DOHH2 (cell line): ENCODE measurements around the gene SNCB.
A peak's percentile ranks its signal among the peaks of the same experiment; 100 is the strongest.

Source experiments
- H3F3A ChIP-seq: fragments of 200-600 bp; sonication (generic), shearing (Covaris generic); 2 replicates; pipeline ENCODE4 v1.6.0; 2016; ENCODE audit warnings: antibody characterized with exemption, mild to moderate bottlenecking; ENCODE audit not compliant: control insufficient read depth, insufficient read depth
- H3K27ac ChIP-seq: fragments of 200-600 bp; sonication (generic); 2 replicates; pipeline ENCODE4 v1.5.1; 2014; ENCODE audit warnings: low read depth, mild to moderate bottlenecking, low read length, moderate library complexity
- H3K27me3 ChIP-seq: fragments of 200-600 bp; sonication (generic); 2 replicates; pipeline ENCODE4 v1.6.1; 2014; ENCODE audit warnings: mild to moderate bottlenecking, low read length, mixed read lengths; ENCODE audit not compliant: control insufficient read depth
- H3K36me3 ChIP-seq: fragments of 200-600 bp; sonication (generic); 2 replicates; pipeline ENCODE4 v1.6.1; 2014; ENCODE audit warnings: mild to moderate bottlenecking, low read length, moderate library complexity, mixed read lengths; ENCODE audit not compliant: control insufficient read depth
- H3K4me1 ChIP-seq: fragments of 200-600 bp; sonication (generic); 2 replicates; pipeline ENCODE4 v1.6.1; 2014; ENCODE audit warnings: mild to moderate bottlenecking, low read length, mixed read lengths; ENCODE audit not compliant: control insufficient read depth
- H3K4me2 ChIP-seq: fragments of 200-600 bp; sonication (generic); 2 replicates; pipeline ENCODE4 v1.6.0; 2014; ENCODE audit warnings: mild to moderate bottlenecking, low read length, moderate library complexity
- H3K4me3 ChIP-seq: fragments of 200-600 bp; sonication (generic); 2 replicates; pipeline ENCODE4 v1.5.1; 2014; ENCODE audit warnings: mild to moderate bottlenecking, low read length, mixed read lengths
- H3K79me2 ChIP-seq: fragments of 200-600 bp; sonication (generic); 2 replicates; pipeline ENCODE4 v1.6.1; 2014; ENCODE audit warnings: mild to moderate bottlenecking, low read length, mixed read lengths; ENCODE audit not compliant: control insufficient read depth
- H3K9me2 ChIP-seq: fragments of 200-600 bp; sonication (generic); replicated peaks from 2 replicates; pipeline ENCODE4 v1.6.1; 2014; ENCODE audit warnings: mild to moderate bottlenecking, low read length, mixed read lengths; ENCODE audit not compliant: control insufficient read depth
- H3K9me3 ChIP-seq: fragments of 200-600 bp; sonication (generic); 2 replicates; pipeline ENCODE4 v1.6.1; 2014; ENCODE audit warnings: antibody characterized with exemption, low read length, mixed read lengths; ENCODE audit not compliant: control insufficient read depth, insufficient read depth
- H4K20me1 ChIP-seq: fragments of 200-600 bp; sonication (generic); 2 replicates; pipeline ENCODE4 v1.6.0; 2014; ENCODE audit warnings: low read depth, mild to moderate bottlenecking, antibody characterized with exemption, low read length, moderate library complexity; ENCODE audit not compliant: control insufficient read depth, insufficient read depth
- EZH2phosphoT487 ChIP-seq: fragments of 200-600 bp; sonication (generic); IDR thresholded peaks from 2 replicates; pipeline ENCODE4 v1.6.1; 2017; ENCODE audit warnings: borderline replicate concordance, mild to moderate bottlenecking, antibody characterized with exemption, low read length, moderate library complexity, mixed read lengths
- TF ChIP-seq, protein P1 (sequence below): fragments of 200-600 bp; sonication (generic); IDR thresholded peaks from one replicate; pipeline ENCODE4 v1.5.1; 2014; ENCODE audit warnings: antibody characterized with exemption, mild to moderate bottlenecking, low read depth, low read length; ENCODE audit not compliant: poor library complexity, severe bottlenecking

SNCB gene

DNA sequence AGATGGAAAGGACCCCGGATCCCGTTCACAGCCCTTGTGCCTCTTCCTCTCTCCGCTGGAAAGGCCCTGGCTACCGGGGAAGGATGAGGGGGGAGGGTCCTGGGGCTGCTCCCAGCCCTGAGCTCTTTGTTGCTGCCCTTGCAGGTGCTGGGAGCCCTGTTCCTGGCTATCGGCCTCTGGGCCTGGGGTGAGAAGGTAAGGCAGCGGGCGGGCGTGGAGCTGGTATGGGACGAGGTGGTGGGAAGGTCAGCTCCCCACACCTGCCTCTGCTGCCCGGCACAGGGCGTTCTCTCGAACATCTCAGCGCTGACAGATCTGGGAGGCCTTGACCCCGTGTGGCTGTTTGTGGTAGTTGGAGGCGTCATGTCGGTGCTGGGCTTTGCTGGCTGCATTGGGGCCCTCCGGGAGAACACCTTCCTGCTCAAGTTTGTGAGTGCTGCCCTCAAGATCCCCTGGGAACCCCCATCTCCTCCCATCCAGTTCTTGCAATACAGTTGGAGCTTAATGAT is 21.2 kb upstream of the SNCB start:
- no peaks in the 10 kb centered on the region for H3K36me3 ChIP-seq
- no peak overlapping the region for H3K27ac ChIP-seq
- no peak overlapping the region for H3K4me2 ChIP-seq
- peaks cover 22% of the 10 kb centered on the region for H3K4me1 ChIP-seq
- no peaks in the 10 kb centered on the region for H3K9me3 ChIP-seq
- no peak overlapping the region for H3K4me3 ChIP-seq
- H3K27me3 ChIP-seq, result no peaks in the 10 kb centered on the region
- no peaks in the 10 kb centered on the region for H3K9me2 ChIP-seq
- no peaks in the 10 kb centered on the region for H3F3A ChIP-seq
- TF ChIP-seq, protein P1, sequence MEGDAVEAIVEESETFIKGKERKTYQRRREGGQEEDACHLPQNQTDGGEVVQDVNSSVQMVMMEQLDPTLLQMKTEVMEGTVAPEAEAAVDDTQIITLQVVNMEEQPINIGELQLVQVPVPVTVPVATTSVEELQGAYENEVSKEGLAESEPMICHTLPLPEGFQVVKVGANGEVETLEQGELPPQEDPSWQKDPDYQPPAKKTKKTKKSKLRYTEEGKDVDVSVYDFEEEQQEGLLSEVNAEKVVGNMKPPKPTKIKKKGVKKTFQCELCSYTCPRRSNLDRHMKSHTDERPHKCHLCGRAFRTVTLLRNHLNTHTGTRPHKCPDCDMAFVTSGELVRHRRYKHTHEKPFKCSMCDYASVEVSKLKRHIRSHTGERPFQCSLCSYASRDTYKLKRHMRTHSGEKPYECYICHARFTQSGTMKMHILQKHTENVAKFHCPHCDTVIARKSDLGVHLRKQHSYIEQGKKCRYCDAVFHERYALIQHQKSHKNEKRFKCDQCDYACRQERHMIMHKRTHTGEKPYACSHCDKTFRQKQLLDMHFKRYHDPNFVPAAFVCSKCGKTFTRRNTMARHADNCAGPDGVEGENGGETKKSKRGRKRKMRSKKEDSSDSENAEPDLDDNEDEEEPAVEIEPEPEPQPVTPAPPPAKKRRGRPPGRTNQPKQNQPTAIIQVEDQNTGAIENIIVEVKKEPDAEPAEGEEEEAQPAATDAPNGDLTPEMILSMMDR, result no peak
- TF ChIP-seq EZH2phosphoT487, result no peak
- no peaks in the 10 kb centered on the region for H3K79me2 ChIP-seq
- H4K20me1 ChIP-seq, result no peaks in the 10 kb centered on the region; the same call in 1 of the 2 replicates

DNA sequence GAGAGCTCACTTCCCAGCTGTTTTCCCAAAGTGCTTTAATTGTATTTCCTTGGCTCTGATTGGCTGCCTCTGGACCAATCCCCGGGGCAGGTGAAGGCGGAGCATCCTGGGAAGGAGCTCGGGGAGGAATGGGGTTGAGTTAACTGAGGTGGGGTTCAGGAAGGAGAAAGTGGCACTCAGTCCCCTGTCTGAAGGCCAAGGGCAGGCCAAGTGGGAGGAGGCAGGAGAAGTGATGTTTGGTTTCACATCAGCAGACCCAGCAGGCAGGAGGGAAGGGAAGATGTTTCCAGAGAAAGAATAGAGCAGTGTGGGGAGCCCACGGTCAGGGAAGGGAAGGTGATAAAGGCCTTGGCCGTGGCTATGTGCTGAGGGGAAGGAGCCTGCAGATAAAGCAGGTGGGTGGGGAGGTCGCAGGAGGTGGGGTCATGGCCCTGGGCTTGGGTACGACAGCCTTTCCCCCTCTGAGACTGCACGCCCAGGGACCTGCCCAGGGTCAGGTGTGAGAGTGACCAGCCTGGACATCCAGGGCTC is 20.1 kb upstream of the SNCB start:
- Histone ChIP-seq H3K4me1 (peaks cover 26% of the 10 kb centered on the region), H3K4me2 (no peak overlapping the region), H3F3A (no peaks in the 10 kb centered on the region), H3K36me3 (no peaks in the 10 kb centered on the region), H3K79me2 (no peaks in the 10 kb centered on the region), H3K4me3 (no peak overlapping the region), H3K27ac (no peak overlapping the region), H3K9me3 (no peaks in the 10 kb centered on the region), H3K9me2 (no peaks in the 10 kb centered on the region), H3K27me3 (no peaks in the 10 kb centered on the region), H4K20me1 (no peaks in the 10 kb centered on the region; the same call in 1 of the 2 replicates)
- TF ChIP-seq EZH2phosphoT487, result no peak
- TF ChIP-seq, protein P1, result no peak

DNA sequence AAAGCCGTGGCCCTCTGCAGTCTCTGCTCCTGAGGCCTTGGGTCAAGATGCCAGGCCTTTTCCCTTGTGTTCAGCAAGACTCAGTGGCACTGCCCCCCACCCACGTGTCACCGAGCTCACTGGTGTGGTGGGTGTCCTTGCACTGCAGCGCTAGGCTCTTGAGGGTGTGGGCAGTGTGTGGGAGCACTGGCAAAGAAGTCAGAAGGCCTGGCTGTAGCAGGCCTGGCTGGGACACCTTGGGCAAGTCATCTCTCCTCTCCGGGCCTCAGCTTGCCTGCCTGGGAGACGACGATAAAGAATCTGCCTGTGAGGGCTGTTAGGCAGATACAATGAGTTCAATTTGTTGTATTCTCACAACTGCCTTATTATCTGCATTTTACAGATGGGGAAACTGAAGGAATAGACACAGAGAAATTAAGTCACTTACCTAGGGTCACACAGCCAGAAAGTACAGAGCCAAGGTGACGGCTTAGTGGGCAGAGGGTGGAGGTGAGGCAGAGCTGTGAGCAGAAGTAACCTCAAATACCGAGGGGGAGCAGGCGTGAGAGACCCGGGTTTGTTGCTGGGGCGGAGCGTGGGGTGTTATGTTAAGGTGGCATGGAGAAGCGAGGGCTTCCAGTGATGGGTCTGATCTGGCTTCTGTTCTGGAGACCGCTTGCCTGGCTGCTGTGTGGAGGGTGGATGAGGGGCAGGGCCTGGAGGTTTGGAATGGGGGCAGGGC is 18.3 kb upstream of the SNCB start:
- TF ChIP-seq, protein P1, result no peak
- no peak for TF ChIP-seq EZH2phosphoT487
- H3K27me3 ChIP-seq, result no peaks in the 10 kb centered on the region
- H3K9me2 ChIP-seq, result no peaks in the 10 kb centered on the region
- no peaks in the 10 kb centered on the region for H3K36me3 ChIP-seq
- no peaks in the 10 kb centered on the region for H3K9me3 ChIP-seq
- no peak overlapping the region for H3K27ac ChIP-seq
- no peak overlapping the region; the same call in 1 of the 2 replicates for H3K4me3 ChIP-seq
- no peaks in the 10 kb centered on the region for H3F3A ChIP-seq
- peak overlapping the region; percentile 93 for H3K4me2 ChIP-seq
- H4K20me1 ChIP-seq, result no peaks in the 10 kb centered on the region; the same call in 1 of the 2 replicates
- peaks cover 25% of the 10 kb centered on the region for H3K4me1 ChIP-seq
- no peaks in the 10 kb centered on the region for H3K79me2 ChIP-seq
